Glutamatergic neuron (in vitro differentiated cells): ENCODE measurements around the gene PAIP2. TPM values are rescaled to one million over a fixed set of nuclear protein-coding genes. Genes with fewer than 3 reads are reported as not detected.

Source experiments
- DNase-seq: peaks from one replicate; pipeline ENCODE4 v3.0.0; 2022
- H3K27ac Mint-ChIP-seq: one replicate; pipeline ENCODE4 v1.8.0; 2020; ENCODE audit warnings: mild to moderate bottlenecking, mixed read lengths, inconsistent platforms; ENCODE audit not compliant: unreplicated experiment
- H3K27me3 Mint-ChIP-seq: one replicate; pipeline ENCODE4 v1.8.0; 2020; ENCODE audit warnings: mild to moderate bottlenecking, moderate library complexity, mixed read lengths, inconsistent platforms; ENCODE audit not compliant: unreplicated experiment
- H3K36me3 Mint-ChIP-seq: one replicate; pipeline ENCODE4 v1.8.0; 2020; ENCODE audit warnings: mild to moderate bottlenecking, mixed read lengths, inconsistent platforms; ENCODE audit not compliant: unreplicated experiment
- H3K4me1 Mint-ChIP-seq: one replicate; pipeline ENCODE4 v1.8.0; 2020; ENCODE audit warnings: mild to moderate bottlenecking, low read depth, mixed read lengths, inconsistent platforms; ENCODE audit not compliant: unreplicated experiment
- H3K4me3 Mint-ChIP-seq: one replicate; pipeline ENCODE4 v1.8.0; 2020; ENCODE audit warnings: mild to moderate bottlenecking, mixed read lengths, inconsistent platforms; ENCODE audit not compliant: unreplicated experiment
- H3K9me3 Mint-ChIP-seq: one replicate; pipeline ENCODE4 v1.8.0; 2020; ENCODE audit warnings: mild to moderate bottlenecking, moderate library complexity, mixed read lengths, inconsistent platforms; ENCODE audit not compliant: unreplicated experiment
- total RNA-seq: library from RNA; stranded (reverse); fragmentation: NEBNext Ultra II Directional; extraction: Animal tissue kit (Norgen Biotek cat#: 25700); gene quantifications from one replicate; pipeline ENCODE4 v1.2.1, GENCODE V29; 2021; ENCODE audit not compliant: unreplicated experiment
- TF ChIP-seq, protein P1 (sequence below): fragments of 200-600 bp; sonication (generic); IDR thresholded peaks from one replicate; pipeline ENCODE4 v1.5.0; 2021; ENCODE audit not compliant: partially characterized antibody, unreplicated experiment

Gene PAIP2
- total RNA-seq, 1 donor from 2014 or later: 128 TPM

- H3K27me3 Mint-ChIP-seq: peaks cover 14% of the 10 kb centered on the region
- no peak overlapping the region for H3K27ac Mint-ChIP-seq
- H3K4me1 Mint-ChIP-seq: no peaks in the 10 kb centered on the region
- H3K4me3 Mint-ChIP-seq: no peak overlapping the region
- TF ChIP-seq, protein P1, sequence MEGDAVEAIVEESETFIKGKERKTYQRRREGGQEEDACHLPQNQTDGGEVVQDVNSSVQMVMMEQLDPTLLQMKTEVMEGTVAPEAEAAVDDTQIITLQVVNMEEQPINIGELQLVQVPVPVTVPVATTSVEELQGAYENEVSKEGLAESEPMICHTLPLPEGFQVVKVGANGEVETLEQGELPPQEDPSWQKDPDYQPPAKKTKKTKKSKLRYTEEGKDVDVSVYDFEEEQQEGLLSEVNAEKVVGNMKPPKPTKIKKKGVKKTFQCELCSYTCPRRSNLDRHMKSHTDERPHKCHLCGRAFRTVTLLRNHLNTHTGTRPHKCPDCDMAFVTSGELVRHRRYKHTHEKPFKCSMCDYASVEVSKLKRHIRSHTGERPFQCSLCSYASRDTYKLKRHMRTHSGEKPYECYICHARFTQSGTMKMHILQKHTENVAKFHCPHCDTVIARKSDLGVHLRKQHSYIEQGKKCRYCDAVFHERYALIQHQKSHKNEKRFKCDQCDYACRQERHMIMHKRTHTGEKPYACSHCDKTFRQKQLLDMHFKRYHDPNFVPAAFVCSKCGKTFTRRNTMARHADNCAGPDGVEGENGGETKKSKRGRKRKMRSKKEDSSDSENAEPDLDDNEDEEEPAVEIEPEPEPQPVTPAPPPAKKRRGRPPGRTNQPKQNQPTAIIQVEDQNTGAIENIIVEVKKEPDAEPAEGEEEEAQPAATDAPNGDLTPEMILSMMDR: no peak
- DNase-seq: no peak
- H3K36me3 Mint-ChIP-seq: no peaks in the 10 kb centered on the region
- no peaks in the 10 kb centered on the region for H3K9me3 Mint-ChIP-seq
Observed at GRCh38 chr5:139382807-139383206, 41.2 kb downstream of the PAIP2 start.

DNA sequence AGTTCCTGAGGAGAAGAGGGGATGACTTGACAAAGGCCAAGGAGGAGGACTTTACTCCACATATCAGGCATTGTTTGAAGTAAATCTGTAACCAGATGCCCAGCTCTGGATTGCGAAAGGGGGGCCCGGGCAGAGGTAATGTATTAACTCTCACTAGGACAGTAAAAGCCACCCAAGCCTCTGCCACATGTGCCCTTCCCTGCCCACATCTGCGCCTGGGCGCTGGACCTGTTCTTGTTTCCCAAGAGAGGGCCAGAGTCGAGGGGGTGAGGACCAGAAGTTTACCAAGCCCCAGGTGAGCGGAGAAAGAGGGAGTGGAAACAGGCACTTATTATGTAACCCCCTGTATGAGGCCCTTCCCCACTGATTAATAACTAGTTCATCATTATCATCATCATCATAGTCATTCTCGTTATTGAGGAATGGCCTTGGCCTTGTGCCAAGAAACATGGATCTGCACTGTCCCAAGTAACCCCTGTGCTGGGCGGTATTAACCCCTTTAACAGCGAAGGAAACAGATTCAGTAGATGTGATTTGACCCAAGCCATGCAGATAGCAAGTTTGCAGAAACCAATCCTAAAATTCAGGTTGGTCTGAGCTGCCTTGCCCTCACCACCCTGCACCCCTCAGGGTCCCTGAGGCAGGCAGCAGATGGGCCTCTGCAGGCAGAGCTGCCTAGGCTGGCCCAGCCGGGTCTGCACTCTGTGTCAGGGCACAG lies 41.8 kb downstream of the PAIP2 start, which contains the start of gene SLC23A1:
SLC23A1 (minus strand) TSS at position 23 of the 718 bp plus-strand sequence. CDS start 44 bp downstream, outside the sequence.
- TF ChIP-seq, protein P1: no peak
- H3K27ac Mint-ChIP-seq: no peak within 1 kb of the TSS
- H3K9me3 Mint-ChIP-seq: no peaks in the 10 kb centered on the region
- no peak for DNase-seq
- H3K27me3 Mint-ChIP-seq: peaks cover 14% of the 10 kb centered on the region
- H3K4me1 Mint-ChIP-seq: no peaks in the 10 kb centered on the region
- H3K4me3 Mint-ChIP-seq: no peak within 1 kb of the TSS
- H3K36me3 Mint-ChIP-seq: no peaks in the 10 kb centered on the region

DNA sequence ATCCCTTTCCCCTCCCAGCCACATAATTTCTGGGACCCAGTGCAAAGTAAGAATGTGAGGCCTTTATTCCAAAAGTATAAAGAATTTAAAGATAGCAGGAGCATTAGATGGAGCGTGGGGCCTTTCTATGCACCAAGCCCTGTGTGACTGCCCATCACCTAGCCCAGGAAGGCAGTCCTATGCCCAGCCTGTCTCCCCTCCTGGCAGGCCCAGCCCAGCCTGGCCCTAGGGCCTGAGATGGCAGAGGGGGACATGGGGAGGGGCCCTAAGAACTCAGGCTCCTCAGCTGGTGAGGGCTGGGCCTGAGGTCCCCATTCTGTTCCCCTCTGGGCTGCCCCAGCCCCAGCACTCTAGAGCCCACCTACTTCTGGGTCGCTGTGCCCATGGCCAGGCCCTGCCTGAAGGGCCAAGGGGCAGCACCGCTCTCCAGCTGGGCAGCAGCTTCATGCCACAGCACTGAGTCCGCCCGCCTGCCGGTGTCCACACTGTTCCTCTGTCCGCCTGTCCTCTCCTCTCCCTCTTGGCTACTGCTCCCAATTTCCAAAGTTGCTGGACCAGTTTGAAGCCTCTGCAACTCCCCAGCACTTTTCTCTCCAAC lies 42.4 kb downstream of the PAIP2 start:
- TF ChIP-seq, protein P1: no peak
- peak overlapping the region; percentile 2 for H3K27ac Mint-ChIP-seq
- no peaks in the 10 kb centered on the region for H3K4me1 Mint-ChIP-seq

DNA sequence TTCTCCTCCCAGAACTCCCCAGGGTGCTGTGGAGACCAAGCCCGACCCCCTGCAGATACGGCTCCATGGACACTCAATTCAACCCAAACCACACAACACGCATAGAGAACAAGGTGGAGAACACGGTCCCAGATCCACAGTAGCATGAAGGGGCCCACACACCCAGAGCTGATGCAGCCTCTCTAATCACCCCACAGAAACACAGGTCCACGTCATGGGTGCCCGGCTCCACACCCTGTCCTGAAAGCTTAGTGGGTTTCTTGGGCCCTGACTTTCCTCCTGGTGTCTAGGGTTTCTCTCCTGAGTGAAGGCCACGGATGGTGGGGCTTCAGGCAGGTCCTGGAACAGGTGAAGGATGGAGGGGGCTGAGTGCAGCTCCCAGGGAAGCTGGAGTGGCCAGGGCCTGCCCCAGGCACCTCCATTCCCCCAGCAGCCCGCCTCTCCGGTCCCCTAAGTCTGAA lies 43.0 kb downstream of the PAIP2 start:
- no peak for DNase-seq
- Mint-ChIP-seq H3K4me3 (no peak overlapping the region), H3K27ac (peak overlapping the region; percentile 2), H3K4me1 (no peaks in the 10 kb centered on the region), H3K36me3 (no peaks in the 10 kb centered on the region), H3K9me3 (no peaks in the 10 kb centered on the region), H3K27me3 (peaks cover 17% of the 10 kb centered on the region)
- TF ChIP-seq, protein P1: no peak

More for the DNA sequence above, 42.4 kb downstream of the PAIP2 start:
- Mint-ChIP-seq H3K27me3 (peaks cover 14% of the 10 kb centered on the region), H3K9me3 (no peaks in the 10 kb centered on the region), H3K4me3 (no peak overlapping the region), H3K36me3 (no peaks in the 10 kb centered on the region)
- no peak for DNase-seq
